ENCODE data around the gene NDUFAF3.

Gene NDUFAF3, protein sequence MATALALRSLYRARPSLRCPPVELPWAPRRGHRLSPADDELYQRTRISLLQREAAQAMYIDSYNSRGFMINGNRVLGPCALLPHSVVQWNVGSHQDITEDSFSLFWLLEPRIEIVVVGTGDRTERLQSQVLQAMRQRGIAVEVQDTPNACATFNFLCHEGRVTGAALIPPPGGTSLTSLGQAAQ

GRCh38 chr3:49021813-49022687 lies at the start of gene NDUFAF3:
NDUFAF3 (plus strand) TSS chr3:49022121; CDS start chr3:49022145, 24 bp downstream.
- TF ChIP-seq USF1 (IDR thresholded peaks at IDR 0.05) (no peak), FOXM1 (IDR thresholded peaks at IDR 0.05; ENCODE audit: borderline replicate concordance, low read depth) (no peak), TEAD4 (IDR thresholded peaks at IDR 0.05) (no peak; the same call in 1 of the 2 replicates), ZBTB7A (IDR thresholded peaks at IDR 0.05; ENCODE audit: low read depth) (no peak), EP300 (IDR thresholded peaks at IDR 0.05; ENCODE audit: borderline replicate concordance) (peak; percentile 4; the same call in 1 of the 2 replicates), CREB1 (IDR thresholded peaks at IDR 0.05; ENCODE audit: low read depth) (peak; percentile 47; the same call in 1 of the 2 replicates), TAF1 (IDR thresholded peaks at IDR 0.05; ENCODE audit: low read depth) (peak; percentile 82), CEBPB (IDR thresholded peaks at IDR 0.05) (no peak; the same call in 1 of the 2 replicates), NFIC (IDR thresholded peaks at IDR 0.05) (no peak; the same call in 1 of the 2 replicates), TCF12 (IDR thresholded peaks at IDR 0.05; ENCODE audit: low read depth) (peak; percentile 67; the same call in 1 of the 2 replicates), EGR1 (IDR thresholded peaks at IDR 0.05) (no peak), YY1 (IDR thresholded peaks at IDR 0.05; ENCODE audit: low read depth) (peak; percentile 90), RAD21 (IDR thresholded peaks at IDR 0.05; ENCODE audit: low read depth) (no peak)
- TF ChIP-seq, protein P1, sequence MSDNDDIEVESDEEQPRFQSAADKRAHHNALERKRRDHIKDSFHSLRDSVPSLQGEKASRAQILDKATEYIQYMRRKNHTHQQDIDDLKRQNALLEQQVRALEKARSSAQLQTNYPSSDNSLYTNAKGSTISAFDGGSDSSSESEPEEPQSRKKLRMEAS (IDR thresholded peaks at IDR 0.05) = peak; percentile 70
- TF ChIP-seq, protein P2, sequence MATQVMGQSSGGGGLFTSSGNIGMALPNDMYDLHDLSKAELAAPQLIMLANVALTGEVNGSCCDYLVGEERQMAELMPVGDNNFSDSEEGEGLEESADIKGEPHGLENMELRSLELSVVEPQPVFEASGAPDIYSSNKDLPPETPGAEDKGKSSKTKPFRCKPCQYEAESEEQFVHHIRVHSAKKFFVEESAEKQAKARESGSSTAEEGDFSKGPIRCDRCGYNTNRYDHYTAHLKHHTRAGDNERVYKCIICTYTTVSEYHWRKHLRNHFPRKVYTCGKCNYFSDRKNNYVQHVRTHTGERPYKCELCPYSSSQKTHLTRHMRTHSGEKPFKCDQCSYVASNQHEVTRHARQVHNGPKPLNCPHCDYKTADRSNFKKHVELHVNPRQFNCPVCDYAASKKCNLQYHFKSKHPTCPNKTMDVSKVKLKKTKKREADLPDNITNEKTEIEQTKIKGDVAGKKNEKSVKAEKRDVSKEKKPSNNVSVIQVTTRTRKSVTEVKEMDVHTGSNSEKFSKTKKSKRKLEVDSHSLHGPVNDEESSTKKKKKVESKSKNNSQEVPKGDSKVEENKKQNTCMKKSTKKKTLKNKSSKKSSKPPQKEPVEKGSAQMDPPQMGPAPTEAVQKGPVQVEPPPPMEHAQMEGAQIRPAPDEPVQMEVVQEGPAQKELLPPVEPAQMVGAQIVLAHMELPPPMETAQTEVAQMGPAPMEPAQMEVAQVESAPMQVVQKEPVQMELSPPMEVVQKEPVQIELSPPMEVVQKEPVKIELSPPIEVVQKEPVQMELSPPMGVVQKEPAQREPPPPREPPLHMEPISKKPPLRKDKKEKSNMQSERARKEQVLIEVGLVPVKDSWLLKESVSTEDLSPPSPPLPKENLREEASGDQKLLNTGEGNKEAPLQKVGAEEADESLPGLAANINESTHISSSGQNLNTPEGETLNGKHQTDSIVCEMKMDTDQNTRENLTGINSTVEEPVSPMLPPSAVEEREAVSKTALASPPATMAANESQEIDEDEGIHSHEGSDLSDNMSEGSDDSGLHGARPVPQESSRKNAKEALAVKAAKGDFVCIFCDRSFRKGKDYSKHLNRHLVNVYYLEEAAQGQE (IDR thresholded peaks at IDR 0.05; ENCODE audit: low read depth) = no peak

DNA sequence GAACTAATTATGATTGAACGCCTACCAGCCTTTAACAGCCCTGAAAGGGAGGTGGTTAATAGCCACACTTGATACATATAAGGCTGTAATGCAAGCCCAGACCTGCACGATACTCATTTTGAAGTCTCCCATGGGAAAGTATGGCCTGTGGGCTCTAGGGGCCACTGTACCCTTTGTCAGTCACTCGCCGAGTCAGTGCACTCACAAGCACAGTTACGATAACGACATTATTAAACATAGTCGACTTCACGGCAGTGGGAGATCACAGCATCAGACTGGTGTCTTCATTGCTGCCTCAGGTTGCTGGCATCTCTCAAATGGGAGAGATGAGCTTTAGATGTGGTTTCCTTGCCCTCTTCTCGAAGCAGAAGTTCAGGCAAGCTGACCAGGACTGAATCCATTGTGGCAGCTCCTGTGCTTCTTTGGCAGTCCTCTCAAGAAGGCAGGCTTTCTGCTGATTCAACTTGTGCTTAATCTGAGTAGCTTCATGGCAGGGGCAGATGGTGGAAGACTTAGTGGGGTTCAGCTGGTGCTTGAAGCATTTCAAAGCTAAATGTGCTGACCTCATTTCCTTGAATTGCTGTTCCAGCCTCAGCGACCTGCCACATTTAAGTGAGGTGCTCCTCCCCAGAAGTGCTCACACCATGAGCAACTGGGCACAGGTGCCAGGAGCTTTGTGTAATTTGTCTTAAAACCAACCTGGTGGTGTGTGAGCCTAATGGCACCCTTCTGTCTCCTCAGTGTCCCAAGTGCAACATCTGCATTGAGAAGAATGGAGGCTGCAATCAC lies 47.7 kb upstream of the NDUFAF3 start:
- TF ChIP-seq, protein P1 (IDR thresholded peaks at IDR 0.05) = no peak
- TF ChIP-seq NFIC (IDR thresholded peaks at IDR 0.05) = no peak
- no peak for TF ChIP-seq TCF12 (IDR thresholded peaks at IDR 0.05; ENCODE audit: low read depth)

GRCh38 chr3:48979451-48979850 lies 42.5 kb upstream of the NDUFAF3 start:
- TF ChIP-seq CEBPB (IDR thresholded peaks at IDR 0.05) = no peak
- no peak for TF ChIP-seq YY1 (IDR thresholded peaks at IDR 0.05; ENCODE audit: low read depth)
- no peak for TF ChIP-seq FOXM1 (IDR thresholded peaks at IDR 0.05; ENCODE audit: borderline replicate concordance, low read depth)
- TF ChIP-seq, protein P2 (IDR thresholded peaks at IDR 0.05; ENCODE audit: low read depth) = no peak
- no peak for TF ChIP-seq TAF1 (IDR thresholded peaks at IDR 0.05; ENCODE audit: low read depth)
- no peak for TF ChIP-seq EGR1 (IDR thresholded peaks at IDR 0.05)
- no peak for TF ChIP-seq USF1 (IDR thresholded peaks at IDR 0.05)
- no peak for TF ChIP-seq TCF12 (IDR thresholded peaks at IDR 0.05; ENCODE audit: low read depth)

DNA sequence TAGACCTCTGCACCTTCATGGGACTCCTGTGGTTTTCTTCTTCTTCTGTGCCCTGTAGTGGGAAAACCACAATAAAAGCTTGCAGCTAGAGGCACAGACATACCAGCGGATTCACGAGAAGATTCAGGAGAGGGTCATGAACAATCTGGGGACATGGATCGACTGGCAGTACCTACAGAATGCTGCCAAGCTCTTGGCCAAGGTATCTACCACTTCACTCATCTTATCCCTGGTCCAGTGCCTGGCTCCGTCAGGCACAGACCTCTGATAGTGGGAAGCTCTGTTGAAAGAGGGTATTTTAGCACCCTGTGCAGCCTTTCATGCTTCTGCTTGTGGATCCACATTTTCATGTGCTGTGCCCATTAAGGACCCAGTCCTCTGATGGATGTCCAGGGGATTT lies 41.6 kb upstream of the NDUFAF3 start:
- TF ChIP-seq, protein P1 (IDR thresholded peaks at IDR 0.05) = no peak
- no peak for TF ChIP-seq USF1 (IDR thresholded peaks at IDR 0.05)
- TF ChIP-seq, protein P2 (IDR thresholded peaks at IDR 0.05; ENCODE audit: low read depth) = no peak
- no peak for TF ChIP-seq CREB1 (IDR thresholded peaks at IDR 0.05; ENCODE audit: low read depth)
- TF ChIP-seq FOXM1 (IDR thresholded peaks at IDR 0.05; ENCODE audit: borderline replicate concordance, low read depth) = no peak
- no peak for TF ChIP-seq TAF1 (IDR thresholded peaks at IDR 0.05; ENCODE audit: low read depth)
